Activated CD8-positive, alpha-beta memory T cell treated with anti-CD3 and anti-CD28 coated beads, Interleukin-2, amount 50 U/mL, for 24 hours (primary cell): ENCODE data around the gene BOC.
A peak's percentile ranks its signal among the peaks of the same experiment; 100 is the strongest.

ENCODE experiments used
- DNase-seq: peaks from one replicate; pipeline ENCODE4 v3.0.0-alpha.2; 2020; ENCODE audit errors: extremely low read depth

BOC gene

GRCh38 chr3:113286524-113286923, 75.2 kb downstream of the BOC start:
- no peak for DNase-seq

DNA sequence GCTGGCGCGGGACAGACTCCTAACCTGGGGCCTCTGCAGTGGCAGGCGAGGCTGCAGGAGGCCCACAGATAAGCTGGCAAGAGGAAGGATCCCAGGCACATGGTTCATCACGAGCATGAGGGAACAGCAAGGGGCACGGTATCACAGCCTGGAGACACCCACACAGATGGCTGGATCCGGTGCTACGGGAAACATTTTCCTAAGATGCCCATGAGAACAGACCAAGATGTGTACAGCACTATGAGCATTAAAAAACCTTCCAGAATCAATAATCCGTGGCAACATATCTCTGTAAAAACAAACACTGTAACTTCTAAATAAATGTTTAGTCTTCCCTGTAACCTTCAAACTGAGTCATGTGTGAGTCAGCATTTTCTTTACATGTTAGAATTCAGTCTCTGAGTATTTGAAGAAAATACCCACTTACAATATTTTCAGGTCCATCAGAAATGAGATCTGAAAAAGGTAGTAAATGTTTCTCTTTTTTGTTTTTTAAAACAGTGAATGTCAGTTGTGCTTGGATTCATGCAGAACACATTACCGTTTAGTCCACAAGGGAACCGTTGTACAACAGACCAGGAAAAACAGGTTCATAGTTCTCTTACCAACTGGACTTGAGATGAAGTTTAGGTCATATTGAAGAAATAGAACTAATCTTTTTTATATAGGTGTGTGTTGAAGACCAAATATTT, 75.9 kb downstream of the BOC start:
- no peak for DNase-seq

DNA sequence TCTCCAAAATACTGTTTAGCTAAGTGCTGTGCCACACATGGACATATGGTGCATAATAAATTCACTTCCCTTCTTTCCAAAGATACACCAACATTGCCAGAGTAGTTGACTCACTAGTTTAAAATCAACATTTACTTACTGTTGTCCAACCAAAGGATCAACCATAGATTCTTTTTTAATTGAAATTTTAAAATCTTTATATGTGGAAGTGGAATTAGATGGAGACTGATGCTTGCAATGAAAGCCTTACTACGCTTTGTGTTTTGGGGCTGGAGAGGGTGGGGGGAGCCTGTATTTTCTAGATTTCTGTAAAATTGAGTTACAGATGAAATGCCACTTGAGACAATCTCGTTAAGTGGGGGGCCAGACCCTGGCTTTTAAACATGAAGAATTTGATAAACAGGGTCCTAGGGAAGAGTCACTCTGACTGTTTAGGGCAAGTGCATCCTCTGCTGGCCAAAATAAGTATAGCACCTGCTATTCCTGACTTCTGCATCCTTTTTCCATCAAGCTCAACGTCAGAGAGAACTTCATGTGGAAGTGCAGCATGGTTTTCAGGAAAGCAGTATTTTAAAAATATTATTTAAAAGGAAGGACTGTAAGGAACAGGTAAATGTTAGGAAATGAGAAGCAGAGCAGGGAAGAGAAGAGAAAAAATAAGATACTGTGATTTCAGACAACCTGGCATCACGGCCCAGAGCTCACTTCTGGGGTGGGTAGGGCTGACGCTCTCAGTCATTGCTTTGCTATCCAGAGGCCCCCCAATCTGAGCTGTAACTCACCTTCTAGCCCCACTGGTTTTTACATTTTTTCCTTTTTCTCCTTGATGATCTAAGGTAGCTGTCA, 76.7 kb downstream of the BOC start:
- DNase-seq, result peak; percentile 12

DNA sequence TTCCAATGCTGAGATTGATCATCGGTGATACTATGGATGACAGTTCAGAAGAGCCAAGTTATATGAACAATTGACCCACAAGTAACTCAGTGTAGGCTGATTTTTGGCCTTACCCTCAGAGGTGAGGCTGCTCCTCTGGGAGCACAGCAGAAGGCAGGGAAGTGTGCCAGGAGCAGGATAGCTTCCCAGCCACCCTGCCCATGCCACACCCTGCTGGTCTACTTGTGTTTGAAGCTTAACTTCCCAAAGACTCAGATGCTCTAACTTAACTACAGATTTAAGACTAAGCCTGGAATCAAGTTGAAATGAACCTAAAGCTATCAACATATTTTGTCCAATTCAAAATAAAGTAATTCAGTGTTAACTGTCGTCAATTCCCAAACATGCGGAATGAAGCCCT, 77.5 kb downstream of the BOC start:
- DNase-seq, result no peak

DNA sequence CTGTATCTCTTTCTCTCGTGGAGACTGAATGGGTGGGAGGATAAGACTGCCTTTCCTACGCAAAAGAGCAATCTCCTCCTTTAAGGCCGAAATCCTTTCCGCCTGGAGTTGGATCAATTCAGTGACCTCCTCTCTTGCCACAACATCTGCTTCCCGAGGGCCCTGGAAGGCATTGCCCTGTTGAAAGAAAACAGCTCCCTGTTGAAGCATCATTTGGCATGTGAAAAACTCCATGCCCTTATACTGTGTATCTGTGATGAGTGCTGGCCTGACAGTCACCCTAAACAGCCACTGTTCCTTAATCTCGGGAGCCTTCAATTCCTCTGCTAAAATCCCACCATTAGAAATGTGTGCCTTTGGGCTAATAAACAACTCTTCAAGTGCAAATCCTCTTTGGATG, 80.2 kb downstream of the BOC start:
- DNase-seq, result no peak

- DNase-seq, result no peak
Observed at GRCh38 chr3:113292933-113293332, 81.6 kb downstream of the BOC start.

GRCh38 chr3:113293348-113293747, 82.0 kb downstream of the BOC start:
- no peak for DNase-seq

GRCh38 chr3:113295463-113295862, 84.1 kb downstream of the BOC start:
- no peak for DNase-seq

- no peak for DNase-seq
Observed at GRCh38 chr3:113297287-113297686, 85.9 kb downstream of the BOC start.

- DNase-seq, result no peak
Observed at GRCh38 chr3:113297841-113298240, 86.5 kb downstream of the BOC start.

GRCh38 chr3:113300596-113300995, 89.2 kb downstream of the BOC start:
- DNase-seq, result no peak

DNA sequence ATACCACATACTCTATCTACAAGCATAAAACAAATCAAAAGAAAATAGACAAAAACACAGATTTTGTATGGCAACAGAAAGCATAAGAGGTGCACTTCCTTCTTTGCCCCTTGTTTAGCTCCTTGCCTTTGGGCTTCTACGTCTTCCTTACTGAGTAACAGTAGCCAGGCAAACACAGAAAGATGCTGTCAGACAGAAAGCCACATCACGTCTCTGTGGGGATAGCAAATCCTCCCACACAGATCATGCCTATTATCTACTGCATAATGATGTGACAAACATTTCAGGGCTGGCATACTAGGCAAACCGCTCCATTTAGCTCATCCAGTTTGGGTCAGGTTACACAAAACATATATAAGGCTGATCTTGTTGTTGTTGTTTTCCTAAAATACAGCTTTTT, 92.7 kb downstream of the BOC start:
- DNase-seq, result no peak

DNA sequence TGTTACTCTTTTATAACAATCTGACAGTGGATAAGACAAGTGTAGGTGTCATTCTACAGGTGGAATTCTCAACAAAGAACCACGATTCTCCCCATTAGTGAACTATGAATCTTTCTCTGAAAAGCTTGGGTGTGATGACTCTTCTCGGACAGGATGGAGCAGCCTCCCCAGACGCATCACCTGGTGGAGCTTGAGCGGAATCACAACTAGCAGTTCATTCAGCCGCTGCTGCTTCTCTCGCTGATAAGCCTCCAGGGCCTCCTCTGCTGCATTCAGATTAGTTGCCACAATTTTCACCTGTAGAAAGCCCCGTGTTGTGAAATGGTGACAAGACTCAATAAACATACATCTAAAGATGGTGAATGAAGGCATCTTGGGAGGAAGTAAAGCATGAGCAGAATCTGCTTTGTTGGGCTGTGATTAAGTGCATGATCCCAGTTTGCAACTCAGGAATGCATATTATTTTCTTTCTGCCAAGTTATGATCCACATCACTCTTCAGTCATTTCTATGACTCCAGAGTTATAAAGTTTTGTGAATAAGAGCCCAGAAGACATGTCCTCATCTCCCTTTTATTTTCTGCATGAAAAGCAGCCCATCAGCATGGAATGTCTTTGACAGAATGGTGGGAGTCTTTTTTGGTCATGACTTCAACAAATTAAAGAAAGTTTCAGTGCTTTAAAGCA, 93.6 kb downstream of the BOC start:
- DNase-seq, result no peak

DNA sequence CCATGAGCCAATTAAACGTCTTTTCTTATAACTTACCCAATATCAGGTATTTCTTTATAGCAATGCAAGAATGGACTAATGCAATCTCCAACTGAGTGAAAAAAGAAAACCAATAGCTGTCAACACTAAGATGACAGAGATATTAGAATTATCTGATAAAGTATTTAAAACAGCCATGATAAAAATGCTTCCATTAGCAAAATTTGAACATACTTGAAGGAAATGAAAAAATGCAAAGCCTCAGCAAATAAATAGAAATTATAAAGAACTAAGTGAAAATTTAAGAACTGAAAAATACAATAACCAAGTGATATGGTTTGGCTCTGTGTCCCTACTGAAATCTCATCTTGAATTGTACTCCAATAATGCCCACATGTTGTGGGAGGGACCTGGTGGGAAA, 99.6 kb downstream of the BOC start:
- no peak for DNase-seq

- no peak for DNase-seq
Observed at GRCh38 chr3:113312416-113312815, 101.1 kb downstream of the BOC start.

GRCh38 chr3:113314923-113315322, 103.6 kb downstream of the BOC start:
- DNase-seq, result no peak

DNA sequence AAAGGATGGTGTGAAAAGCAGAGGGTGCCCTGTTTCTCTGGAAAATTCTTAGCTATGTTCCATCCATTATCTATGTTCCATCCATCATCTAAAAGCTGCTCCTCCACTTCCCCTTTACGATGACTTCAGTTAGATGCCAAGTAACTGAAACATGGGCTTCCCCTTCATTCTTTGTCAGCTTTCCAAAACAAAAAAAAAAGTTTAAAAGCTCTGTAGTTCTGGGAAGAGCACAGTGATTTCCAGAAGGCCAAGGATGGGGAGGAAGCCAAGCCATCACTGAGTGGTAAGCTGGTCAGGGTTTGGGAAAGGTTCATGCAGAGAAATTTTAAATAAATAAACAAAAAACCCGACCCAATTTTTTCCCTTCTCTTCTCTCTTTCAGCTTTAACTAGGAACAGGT, 118.4 kb downstream of the BOC start:
- DNase-seq, result no peak

DNA sequence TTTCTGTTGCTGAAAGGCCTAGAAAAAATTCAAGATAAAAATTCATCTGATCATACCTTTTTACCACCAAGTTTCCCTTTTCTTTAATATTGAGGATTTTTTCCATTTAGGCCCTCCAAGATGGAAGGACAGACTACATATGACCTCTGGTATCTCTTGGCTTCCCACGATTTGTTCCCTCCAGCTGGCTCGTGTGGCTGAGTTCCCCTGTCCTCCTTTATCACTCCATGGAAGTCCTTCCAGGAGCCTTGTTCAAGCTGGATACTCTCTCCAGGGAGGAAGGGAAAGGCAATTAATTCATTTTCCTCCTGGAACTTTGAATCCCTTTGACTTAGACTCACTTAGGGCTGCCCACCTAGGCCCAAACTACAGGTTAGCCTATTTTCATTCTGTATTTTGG, 119.4 kb downstream of the BOC start:
- no peak for DNase-seq

GRCh38 chr3:113331187-113331586, 119.8 kb downstream of the BOC start:
- no peak for DNase-seq
